H1 (cell line): ENCODE data around the gene WDR27. TPM values are rescaled to one million over a fixed set of nuclear protein-coding genes. Genes with fewer than 3 reads are reported as not detected.

Source experiments
- CTCF ChIA-PET: fragments of 300-600 bp; sonication (Branson Sonifier 250); formaldehyde crosslinking; loops from one replicate; lab custom pipeline; 2021; ENCODE audit not compliant: partially characterized antibody; lab: Charles Lee
- POLR2A ChIA-PET: fragments of 300-600 bp; sonication (Branson Sonifier 250); formaldehyde crosslinking; loops from one replicate; lab custom pipeline; 2021; ENCODE audit warnings: inconsistent platforms; ENCODE audit not compliant: partially characterized antibody; lab: Charles Lee
- DNase-seq, 2 experiments: peaks; one replicate each; pipeline versions ENCODE4 v3.0.0 to v3.0.0-alpha.2; 2010 to 2022; ENCODE audit warnings: low spot score in 2 of 2, low read depth in 1 of 2, mixed read lengths in 1 of 2
- FAIRE-seq: peaks from 2 replicates; lab custom pipeline; 2011; peaks lifted over from hg19 to GRCh38; lab: Jason Lieb, UNC
- H2AFZ ChIP-seq: 2 replicates; pipeline ENCODE4 v1.8.1; 2012; ENCODE audit warnings: low read length, inconsistent platforms
- H2AK5ac ChIP-seq: 2 replicates; pipeline ENCODE4 v1.6.1; 2013; ENCODE audit warnings: low read depth, low read length
- H2BK120ac ChIP-seq: replicated peaks from 2 replicates; pipeline ENCODE3; 2013; ENCODE audit warnings: low read depth, low read length, inconsistent platforms
- H2BK12ac ChIP-seq: 2 replicates; pipeline ENCODE4 v1.6.1; 2013; ENCODE audit warnings: low read depth, low read length
- H2BK15ac ChIP-seq: 2 replicates; pipeline ENCODE4 v1.6.1; 2013; ENCODE audit warnings: low read length
- H2BK20ac ChIP-seq: 2 replicates; pipeline ENCODE4 v1.6.1; 2013; ENCODE audit warnings: low read length
- H2BK5ac ChIP-seq: 2 replicates; pipeline ENCODE4 v1.6.1; 2013; ENCODE audit warnings: low read depth, low read length
- H3K14ac ChIP-seq: 2 replicates; pipeline ENCODE4 v1.6.1; 2013; ENCODE audit warnings: inconsistent platforms; ENCODE audit not compliant: insufficient read length
- H3K18ac ChIP-seq: 2 replicates; pipeline ENCODE4 v1.6.1; 2013; ENCODE audit warnings: low read length; ENCODE audit errors: extremely low read depth
- H3K23ac ChIP-seq: 2 replicates; pipeline ENCODE4 v1.6.1; 2013; ENCODE audit warnings: inconsistent platforms; ENCODE audit not compliant: insufficient read length
- H3K23me2 ChIP-seq: 2 replicates; pipeline ENCODE4 v1.6.1; 2013; ENCODE audit warnings: low read depth, low read length
- H3K27ac ChIP-seq: 2 replicates; pipeline ENCODE4 v1.6.1; 2011; ENCODE audit warnings: low read depth, low read length, inconsistent platforms
- H3K27me3 ChIP-seq, 4 experiments: replicated peaks in 1 of 4; 1 replicate in 1 of 4; 2 replicates in 3 of 4; pipeline versions ENCODE4 v1.6.1 to v1.8.1; 2011 to 2013; ENCODE audit warnings: low read length in 3 of 4, mild to moderate bottlenecking in 3 of 4, inconsistent platforms in 2 of 4, mixed read lengths in 2 of 4, moderate library complexity in 1 of 4; ENCODE audit not compliant: control insufficient read depth in 3 of 4, insufficient read depth in 3 of 4; ENCODE audit errors: extremely low read depth in 1 of 4
- H3K36me3 ChIP-seq, 4 experiments: 2 replicates each; pipeline versions ENCODE4 v1.6.1 to v1.8.1; 2011 to 2013; ENCODE audit warnings: mild to moderate bottlenecking in 4 of 4, low read length in 3 of 4, moderate library complexity in 2 of 4, control low read depth in 1 of 4, inconsistent platforms in 1 of 4; ENCODE audit not compliant: insufficient read depth in 4 of 4, control insufficient read depth in 2 of 4
- H3K4ac ChIP-seq: replicated peaks from 2 replicates; pipeline ENCODE3; 2013; ENCODE audit warnings: low read length, low read depth, mixed read lengths, inconsistent platforms; ENCODE audit not compliant: insufficient read length
- H3K4me1 ChIP-seq, 4 experiments: replicated peaks in 1 of 4; 1 replicate in 1 of 4; 2 replicates in 3 of 4; pipeline versions ENCODE4 v1.6.1 to v1.8.1; 2011 to 2013; ENCODE audit warnings: low read length in 3 of 4, inconsistent platforms in 2 of 4, mixed read lengths in 1 of 4; ENCODE audit not compliant: insufficient read depth in 4 of 4, control insufficient read depth in 3 of 4
- H3K4me2 ChIP-seq, 2 experiments: 2 replicates each; pipeline versions ENCODE4 v1.6.1 to v1.8.1; 2011 to 2013; ENCODE audit warnings: low read depth in 2 of 2, low read length in 2 of 2, control low read depth in 1 of 2, inconsistent platforms in 1 of 2, mild to moderate bottlenecking in 1 of 2; ENCODE audit not compliant: insufficient read depth in 1 of 2
- H3K4me3 ChIP-seq, 4 experiments: fragments of 200-600, 300-600 bp in 1 of 4; sonication (generic), shearing (Covaris generic), sonication (Bioruptor Twin) in 1 of 4; 2 replicates each; pipeline versions ENCODE4 v1.5.1 to v1.8.1; 2011 to 2016; ENCODE audit warnings: low read length in 4 of 4, low read depth in 3 of 4, control low read depth in 2 of 4, inconsistent platforms in 2 of 4, mild to moderate bottlenecking in 2 of 4, mixed read lengths in 1 of 4, moderate library complexity in 1 of 4; ENCODE audit not compliant: insufficient read depth in 2 of 4; ENCODE audit errors: extremely low read depth in 1 of 4
- H3K56ac ChIP-seq: replicated peaks from 2 replicates; pipeline ENCODE3; 2013; ENCODE audit warnings: low read depth, mild to moderate bottlenecking, mixed read lengths, low read length, inconsistent platforms; ENCODE audit not compliant: insufficient read length
- H3K79me1 ChIP-seq: 2 replicates; pipeline ENCODE4 v1.6.1; 2013; ENCODE audit warnings: low read depth, low read length, control low read depth
- H3K79me2 ChIP-seq, 2 experiments: 2 replicates each; pipeline versions ENCODE4 v1.6.1 to v1.8.1; 2012 to 2013; ENCODE audit warnings: low read length in 2 of 2, mild to moderate bottlenecking in 2 of 2, inconsistent platforms in 1 of 2; ENCODE audit not compliant: insufficient read depth in 2 of 2, control insufficient read depth in 1 of 2
- H3K9ac ChIP-seq, 4 experiments: replicated peaks in 1 of 4; 1 replicate in 1 of 4; 2 replicates in 3 of 4; pipeline versions ENCODE4 v1.6.1 to v1.8.1; 2011 to 2013; ENCODE audit warnings: low read depth in 3 of 4, low read length in 3 of 4, control low read depth in 2 of 4, mild to moderate bottlenecking in 2 of 4, moderate library complexity in 2 of 4, inconsistent platforms in 1 of 4; ENCODE audit errors: extremely low read depth in 1 of 4
- H3K9me3 ChIP-seq, 2 experiments: 2 replicates each; pipeline versions ENCODE4 v1.6.1 to v1.8.1; 2012 to 2013; ENCODE audit warnings: mild to moderate bottlenecking in 2 of 2, moderate library complexity in 2 of 2, control low read depth in 1 of 2, inconsistent platforms in 1 of 2, low read depth in 1 of 2, low read length in 1 of 2, mixed read lengths in 1 of 2; ENCODE audit not compliant: insufficient read depth in 2 of 2
- H4K20me1 ChIP-seq, 2 experiments: replicated peaks in 1 of 2; 2 replicates each; pipeline versions ENCODE3 to v1.8.1; 2011 to 2013; ENCODE audit warnings: inconsistent platforms in 2 of 2, low read length in 2 of 2, mild to moderate bottlenecking in 1 of 2; ENCODE audit not compliant: insufficient read depth in 2 of 2, control insufficient read depth in 1 of 2
- H4K5ac ChIP-seq: 2 replicates; pipeline ENCODE4 v1.6.1; 2013; ENCODE audit warnings: low read length, low read depth, mixed read lengths, inconsistent platforms; ENCODE audit not compliant: insufficient read length
- H4K8ac ChIP-seq: 2 replicates; pipeline ENCODE4 v1.8.0; 2013; ENCODE audit warnings: mild to moderate bottlenecking, moderate library complexity, low read length, inconsistent platforms; ENCODE audit not compliant: insufficient read depth; ENCODE audit errors: extremely low read depth
- H4K91ac ChIP-seq: replicated peaks from 2 replicates; pipeline ENCODE3; 2013; ENCODE audit warnings: low read length, mixed read lengths, inconsistent platforms; ENCODE audit not compliant: insufficient read length
- BCL11A ChIP-seq, 2 experiments: IDR thresholded peaks; one replicate each; pipeline ENCODE4 v1.6.1; 2011; ENCODE audit warnings: low read depth in 2 of 2, low read length in 2 of 2, mild to moderate bottlenecking in 2 of 2
- CHD1 ChIP-seq: IDR thresholded peaks from 2 replicates; pipeline ENCODE4 v1.6.1; 2012; ENCODE audit warnings: low read depth, low read length, improper control_type of control experiment
- CREB1 ChIP-seq: IDR thresholded peaks from 2 replicates; pipeline ENCODE4 v1.6.1; 2012; ENCODE audit warnings: inconsistent platforms
- KDM5A ChIP-seq: fragments of 200-600 bp; IDR thresholded peaks from 2 replicates; pipeline ENCODE4 v1.7.1; 2012; ENCODE audit warnings: mild to moderate bottlenecking, low read length, inconsistent platforms, mixed read lengths
- WGBS, 2 experiments: shearing (Covaris generic) in 1 of 2; methylation state at CpG; one replicate each; pipeline versions ENCODE4 v1.1.6 to v1.1.7; 2013 to 2015; ENCODE audit warnings: low lambda C conversion rate in 2 of 2, mixed read lengths in 2 of 2, inconsistent platforms in 1 of 2, low coverage in 1 of 2, missing lambda C conversion rate in 1 of 2; ENCODE audit not compliant: insufficient replicate concordance in 2 of 2, insufficient coverage in 1 of 2, insufficient read length in 1 of 2; ENCODE audit errors: extremely low coverage in 1 of 2, missing lambda C conversion rate in 1 of 2; 5-methylcytosine and 5-hydroxymethylcytosine counted together
- polyA plus RNA-seq, 7 experiments: library from polyadenylated mRNA; depleted of rRNA in 3 of 7; stranded (reverse) in 5 of 7; unstranded in 2 of 7; fragments of >200 nt in 5 of 7; fragments of 200-250 nt in 2 of 7; gene quantifications; 1 replicate in 5 of 7; 2 replicates in 1 of 7; 4 replicates in 1 of 7; pipeline versions ENCODE4 v1.2.1 to v1.2.3, GENCODE V29; 2011 to 2013; ENCODE audit warnings: missing spikeins in 2 of 7, mixed read lengths in 2 of 7
- total RNA-seq: library from RNA; stranded (reverse); fragmentation: NEBNext Ultra II Directional; extraction: Animal tissue kit (Norgen Biotek cat#: 25700); gene quantifications from 2 replicates; pipeline ENCODE4 v1.2.1, GENCODE V29; 2021
- TF ChIP-seq, protein P1 (sequence below), 3 experiments: IDR thresholded peaks; 1 replicate in 2 of 3; 2 replicates in 1 of 3; pipeline versions ENCODE4 v1.5.1 to v1.6.1; 2011; ENCODE audit warnings: low read length in 3 of 3, mild to moderate bottlenecking in 3 of 3, inconsistent platforms in 2 of 3, low read depth in 1 of 3, moderate library complexity in 1 of 3; ENCODE audit not compliant: insufficient read depth in 1 of 3; ENCODE audit errors: control extremely low read depth in 1 of 3

WDR27 gene
- total and polyA plus RNA-seq, 2 of the 8 experiments (the other 6 are each of a cell fraction or from before 2014, with no cell fraction given), result 53.6 to 68.6 TPM

DNA sequence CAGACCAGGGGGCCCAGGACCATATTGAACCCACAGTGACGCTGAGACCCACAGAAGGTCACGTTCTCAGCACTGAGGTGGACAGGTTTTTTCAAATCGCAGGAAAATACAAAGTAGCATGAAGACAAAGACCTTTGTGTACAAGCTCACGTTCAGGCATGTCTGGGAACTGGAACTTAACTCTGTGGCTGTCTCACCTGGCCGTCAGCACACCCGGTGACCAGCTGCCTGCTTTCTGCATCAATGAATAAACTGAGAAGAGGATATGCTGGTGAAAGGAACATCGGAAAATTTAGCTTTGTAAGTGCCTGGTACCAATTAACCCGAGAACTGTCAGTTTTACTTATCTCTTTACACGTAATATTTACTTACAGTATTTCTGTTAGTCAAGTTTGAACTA lies 36.5 kb downstream of the WDR27 start:
- H3K4me2 ChIP-seq, result no peak overlapping the region
- no peak overlapping the region for H3K14ac ChIP-seq
- H2BK12ac ChIP-seq, result no peak overlapping the region
- H4K91ac ChIP-seq, result no peak overlapping the region
- H3K4me3 ChIP-seq, result no peak overlapping the region
- no peak overlapping the region for H2AK5ac ChIP-seq
- no peaks in the 10 kb centered on the region for H3K79me2 ChIP-seq
- H3K4me1 ChIP-seq, result no peaks in the 10 kb centered on the region
- H4K5ac ChIP-seq, result no peak overlapping the region
- H3K9me3 ChIP-seq, result no peaks in the 10 kb centered on the region
- H3K9ac ChIP-seq, result no peak overlapping the region
- FAIRE-seq, result no peak
- TF ChIP-seq CHD1, result no peak
- TF ChIP-seq BCL11A (IDR thresholded peaks at IDR 0.05; ENCODE audit: low read depth in 2 of 2, low read length in 2 of 2), result no peak
- no peak for TF ChIP-seq CREB1
- TF ChIP-seq, protein P1, sequence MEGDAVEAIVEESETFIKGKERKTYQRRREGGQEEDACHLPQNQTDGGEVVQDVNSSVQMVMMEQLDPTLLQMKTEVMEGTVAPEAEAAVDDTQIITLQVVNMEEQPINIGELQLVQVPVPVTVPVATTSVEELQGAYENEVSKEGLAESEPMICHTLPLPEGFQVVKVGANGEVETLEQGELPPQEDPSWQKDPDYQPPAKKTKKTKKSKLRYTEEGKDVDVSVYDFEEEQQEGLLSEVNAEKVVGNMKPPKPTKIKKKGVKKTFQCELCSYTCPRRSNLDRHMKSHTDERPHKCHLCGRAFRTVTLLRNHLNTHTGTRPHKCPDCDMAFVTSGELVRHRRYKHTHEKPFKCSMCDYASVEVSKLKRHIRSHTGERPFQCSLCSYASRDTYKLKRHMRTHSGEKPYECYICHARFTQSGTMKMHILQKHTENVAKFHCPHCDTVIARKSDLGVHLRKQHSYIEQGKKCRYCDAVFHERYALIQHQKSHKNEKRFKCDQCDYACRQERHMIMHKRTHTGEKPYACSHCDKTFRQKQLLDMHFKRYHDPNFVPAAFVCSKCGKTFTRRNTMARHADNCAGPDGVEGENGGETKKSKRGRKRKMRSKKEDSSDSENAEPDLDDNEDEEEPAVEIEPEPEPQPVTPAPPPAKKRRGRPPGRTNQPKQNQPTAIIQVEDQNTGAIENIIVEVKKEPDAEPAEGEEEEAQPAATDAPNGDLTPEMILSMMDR (IDR thresholded peaks at IDR 0.05; ENCODE audit: control extremely low read depth in 1 of 3, insufficient read depth in 1 of 3, low read depth in 1 of 3, low read length in 3 of 3), result no peak
- no peak for TF ChIP-seq KDM5A
- no peak overlapping the region for H3K23ac ChIP-seq
- peaks cover 5% of the 10 kb centered on the region for H3K79me1 ChIP-seq
- H3K36me3 ChIP-seq, result peaks cover 10 to 64% (median 41%) of the 10 kb centered on the region in 4 experiments; a peak in 7 of 8 replicates
- H3K27ac ChIP-seq, result no peak overlapping the region
- H4K20me1 ChIP-seq, result peaks cover 9 to 13% of the 10 kb centered on the region in 2 experiments
- H2BK120ac ChIP-seq, result no peak overlapping the region
- H2BK5ac ChIP-seq, result no peak overlapping the region; the same call in 1 of the 2 replicates
- no peak overlapping the region for H2BK20ac ChIP-seq
- no peak overlapping the region for H2AFZ ChIP-seq
- ChIA-PET POLR2A (no interaction called here), CTCF (no interaction called here)
- no peaks in the 10 kb centered on the region for H3K23me2 ChIP-seq
- no peak overlapping the region for H3K4ac ChIP-seq
- no peak overlapping the region for H3K18ac ChIP-seq
- 91% methylated on average over 9 of the region's 9 CpGs; no CpG with 5 or more reads in 1 of the 2 experiments for WGBS, 2 experiments
- no peaks in the 10 kb centered on the region for H3K27me3 ChIP-seq
- no peak overlapping the region for H2BK15ac ChIP-seq
- H3K56ac ChIP-seq, result no peak overlapping the region
- no peak overlapping the region for H4K8ac ChIP-seq
- no peak for DNase-seq
